Measurements from ENCODE around the gene TRPC6.
"Not testable (repeated sequence)": the region's sequence is repeated elsewhere in the genome, so short reads cannot be mapped to it uniquely, and the experiment has no call there.

The TRPC6 gene

DNA sequence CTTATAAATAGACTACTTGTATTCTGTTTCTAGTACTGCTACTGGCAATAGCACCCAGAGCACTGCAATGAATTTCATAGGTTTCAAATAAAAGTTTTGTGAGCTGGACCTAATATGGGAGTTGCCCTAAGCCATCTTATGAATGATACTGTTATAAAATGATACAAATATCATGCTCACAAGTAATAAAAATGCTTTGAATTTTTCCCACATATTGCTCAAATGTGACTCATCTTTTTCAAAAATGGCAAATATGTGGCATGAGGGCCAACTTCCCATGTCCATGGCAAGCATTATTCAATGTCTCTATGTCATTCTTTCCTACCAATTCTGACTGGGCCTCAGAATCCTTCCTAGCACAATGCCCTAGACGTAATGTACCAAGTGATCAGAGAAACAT lies 137.6 kb downstream of the TRPC6 start:
- DNase-seq, result no peak

DNA sequence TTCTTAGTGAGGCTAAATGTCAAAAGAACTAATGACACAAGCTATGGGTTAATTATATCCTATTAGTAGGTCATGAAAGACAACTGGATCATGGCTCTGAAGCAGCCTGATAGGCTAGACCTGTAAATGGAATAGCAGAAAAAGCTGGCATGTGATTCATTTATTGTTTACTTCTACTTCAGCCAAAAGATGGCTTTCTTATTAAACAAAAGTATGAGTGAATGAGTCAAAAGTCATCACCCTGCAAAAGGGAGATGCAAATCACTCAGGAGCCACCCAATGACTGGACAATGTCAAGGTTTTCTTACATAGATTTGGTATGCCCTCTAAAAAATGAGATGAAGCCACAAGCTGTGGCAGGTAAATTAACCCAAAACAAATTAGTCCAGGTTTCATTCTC lies 138.0 kb downstream of the TRPC6 start:
- no peak for DNase-seq

DNA sequence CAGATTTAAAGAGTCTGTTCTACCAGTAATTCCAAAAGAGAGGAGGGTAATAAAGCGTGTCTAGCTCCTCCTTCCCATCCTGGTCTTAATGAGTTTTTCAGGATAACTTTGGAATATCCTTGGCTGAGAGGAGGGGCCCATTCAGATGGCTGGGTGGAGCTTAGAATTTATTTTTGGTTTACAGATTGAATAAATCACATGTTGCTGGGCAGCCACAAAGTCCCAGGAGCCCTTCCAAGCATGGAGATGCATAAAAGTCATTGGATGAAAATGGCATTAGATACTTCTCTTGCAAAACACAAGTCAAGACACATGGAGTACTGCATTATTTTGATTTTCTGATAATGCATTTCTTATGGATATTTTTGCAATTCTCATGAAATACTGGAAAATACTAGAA lies 139.0 kb downstream of the TRPC6 start:
- no peak for DNase-seq

DNA sequence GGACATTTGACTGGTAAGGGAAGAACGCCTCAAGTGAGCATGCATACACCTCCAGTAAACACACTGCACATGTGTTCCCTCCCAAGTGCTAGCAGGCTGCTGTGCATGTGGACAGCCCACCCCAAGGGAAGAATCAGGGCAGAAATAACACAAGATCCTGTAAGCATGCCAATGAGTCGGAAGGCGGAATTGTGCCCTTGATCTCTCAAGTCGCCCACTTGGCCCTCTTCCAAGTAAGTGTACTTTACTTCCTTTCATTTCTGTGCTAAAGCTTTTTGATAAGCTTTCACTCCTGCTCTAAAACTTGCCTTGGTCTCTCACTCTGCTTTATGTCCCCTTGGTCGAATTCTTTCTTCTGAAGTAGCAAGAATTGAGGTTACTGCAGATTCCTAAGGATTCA lies 139.6 kb downstream of the TRPC6 start:
- DNase-seq, result no peak

DNA sequence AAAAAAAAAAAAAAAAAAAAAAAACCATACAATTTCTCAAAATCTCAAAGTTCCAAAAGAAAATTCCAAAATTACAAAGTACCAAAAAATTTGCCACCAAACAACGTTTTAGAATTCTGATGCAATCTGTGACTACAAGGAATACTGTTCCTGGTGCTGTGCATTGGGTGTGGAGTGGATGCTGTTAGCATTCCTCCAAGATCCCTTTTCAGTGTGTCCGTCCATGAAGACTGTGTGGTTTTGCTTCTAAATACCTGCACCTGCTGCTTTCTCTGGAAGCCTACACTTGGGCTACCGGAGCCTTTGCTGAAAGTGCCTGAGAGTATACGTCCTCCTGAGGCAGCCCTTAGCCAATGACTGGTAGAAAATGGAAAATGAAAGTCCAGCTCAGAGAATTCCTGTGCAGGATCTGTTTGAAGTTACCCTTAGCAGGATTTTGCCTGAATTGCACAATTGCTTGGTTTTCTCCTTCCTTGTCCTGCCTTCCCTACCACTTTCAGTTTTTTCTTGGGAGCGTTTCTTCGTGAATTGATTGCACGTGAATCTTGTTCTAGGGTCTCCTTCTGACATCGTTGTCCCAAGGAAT lies 140.8 kb downstream of the TRPC6 start:
- DNase-seq, result no peak

DNA sequence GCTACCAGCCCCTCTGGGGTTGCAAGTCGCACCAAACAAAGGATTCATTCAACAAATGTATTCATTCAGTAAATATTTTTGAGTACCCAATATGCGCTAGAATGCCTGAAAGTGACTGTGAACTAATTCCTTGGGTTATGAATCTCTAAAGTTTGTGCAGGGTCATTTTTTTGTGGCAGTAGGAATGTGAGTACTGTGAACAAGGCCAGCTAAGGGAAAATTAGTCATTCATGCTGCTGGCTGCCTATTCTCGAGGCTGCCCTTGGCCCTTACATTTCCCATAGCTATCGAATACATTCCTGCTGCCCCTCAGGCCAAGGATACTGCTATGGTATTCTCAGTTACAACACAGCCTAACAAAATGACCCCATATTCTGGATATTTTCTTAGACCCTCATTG lies 141.6 kb downstream of the TRPC6 start:
- no peak for DNase-seq

DNA sequence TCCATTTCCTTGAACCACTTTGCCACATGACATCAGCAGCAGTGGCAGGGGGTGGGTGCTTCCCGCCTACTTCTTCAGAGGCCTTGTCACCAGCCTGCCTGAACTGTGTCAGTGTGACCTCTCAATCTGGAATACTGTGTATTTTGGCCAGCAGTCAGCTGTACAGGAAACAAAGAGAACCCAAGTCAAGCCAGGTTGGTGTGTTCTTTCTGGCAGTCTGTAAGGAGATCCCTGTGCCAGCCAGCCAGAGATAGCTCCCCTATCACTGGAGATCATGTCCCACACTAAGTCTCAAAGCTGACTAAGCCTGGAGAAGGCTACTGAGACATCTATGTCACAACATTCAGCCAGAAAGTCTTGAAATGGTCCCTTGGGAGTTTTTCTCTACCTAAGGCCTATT lies 142.1 kb downstream of the TRPC6 start:
- DNase-seq, result no peak

DNA sequence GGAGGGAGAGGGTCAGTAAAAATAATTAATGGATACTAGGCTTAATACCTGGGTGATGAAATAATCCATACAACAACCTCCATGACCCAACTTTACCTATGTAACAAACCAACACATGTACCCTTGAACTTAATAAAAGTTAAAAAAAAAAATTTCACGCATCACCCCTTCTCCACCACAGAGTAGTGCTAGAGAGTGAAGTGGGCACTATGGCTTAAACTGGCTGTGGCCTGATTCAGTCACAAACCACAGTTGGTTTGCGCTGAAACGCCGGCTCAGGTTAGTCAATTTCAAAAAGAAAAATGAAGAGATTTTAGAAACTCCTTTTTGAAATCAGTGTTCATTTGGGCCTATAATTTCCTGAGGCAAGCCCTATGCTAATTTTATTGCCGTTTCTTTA lies 144.3 kb downstream of the TRPC6 start:
- no peak for DNase-seq

DNA sequence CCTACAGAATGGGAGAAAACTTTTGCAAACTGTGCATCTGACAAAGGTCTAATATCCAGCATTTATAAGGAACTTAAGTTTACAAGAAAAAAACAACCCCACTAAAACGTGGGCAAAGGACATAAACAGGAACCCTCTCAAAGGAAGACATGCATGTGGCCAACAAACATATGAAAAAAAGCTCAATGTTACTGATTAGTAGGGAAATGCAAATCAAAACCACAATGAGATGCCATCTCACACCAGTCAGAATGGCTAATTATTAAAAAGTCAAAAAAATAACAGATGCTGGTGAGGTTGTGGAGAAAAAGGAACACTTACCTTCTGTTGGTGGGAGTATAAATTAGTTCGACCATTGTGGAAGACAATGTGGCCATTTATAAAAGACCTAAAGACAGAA lies 145.1 kb downstream of the TRPC6 start:
- DNase-seq, result not testable (repeated sequence)

DNA sequence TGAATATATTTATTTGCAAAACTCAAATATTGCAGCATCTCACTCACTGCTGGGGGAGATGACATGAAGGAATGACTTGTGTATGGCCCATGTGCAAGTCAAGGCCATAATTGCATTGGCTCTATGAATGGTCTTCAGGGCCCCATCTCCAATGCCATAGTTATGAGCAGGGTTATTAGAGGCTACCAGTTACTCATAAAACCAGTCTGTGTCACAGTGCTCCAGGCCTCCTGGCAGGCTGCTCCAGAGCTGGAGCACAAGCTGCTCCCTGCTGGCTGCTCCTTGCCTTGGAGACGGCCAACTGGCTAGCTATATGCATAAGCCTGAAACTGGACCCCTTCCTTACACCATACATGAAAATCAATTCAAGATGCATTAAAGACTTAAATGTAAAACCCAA lies 145.7 kb downstream of the TRPC6 start:
- no peak for DNase-seq

DNA sequence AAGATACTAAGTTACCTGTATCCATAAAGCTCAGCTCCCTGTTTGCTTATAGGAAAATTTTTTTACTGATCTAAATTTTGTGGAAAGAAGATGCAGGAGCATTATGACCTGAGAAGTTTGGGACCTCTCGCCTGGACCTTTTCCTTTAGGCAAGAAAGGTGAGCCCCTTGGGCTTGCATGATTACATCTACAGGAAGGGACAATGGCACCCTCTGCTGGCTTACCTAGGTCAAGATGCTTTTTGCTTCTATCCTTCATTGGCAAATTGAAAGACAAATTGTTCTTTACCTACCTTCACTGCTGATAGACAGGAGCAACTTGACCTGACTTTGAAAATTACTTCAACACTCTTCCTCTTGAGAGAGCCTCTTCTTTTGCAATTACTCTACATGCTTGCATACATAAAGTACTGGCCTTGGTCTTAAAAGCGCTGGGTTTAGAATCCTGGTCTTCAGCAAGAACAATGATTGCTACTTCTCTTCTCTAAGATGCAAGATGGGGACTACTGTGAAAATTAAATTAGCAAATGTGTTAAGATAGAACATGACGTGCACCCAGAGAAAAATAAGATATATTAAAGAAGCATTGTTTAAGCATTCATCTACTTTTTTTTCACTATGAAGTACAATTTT lies 147.2 kb downstream of the TRPC6 start:
- DNase-seq, result peak; percentile 8

DNA sequence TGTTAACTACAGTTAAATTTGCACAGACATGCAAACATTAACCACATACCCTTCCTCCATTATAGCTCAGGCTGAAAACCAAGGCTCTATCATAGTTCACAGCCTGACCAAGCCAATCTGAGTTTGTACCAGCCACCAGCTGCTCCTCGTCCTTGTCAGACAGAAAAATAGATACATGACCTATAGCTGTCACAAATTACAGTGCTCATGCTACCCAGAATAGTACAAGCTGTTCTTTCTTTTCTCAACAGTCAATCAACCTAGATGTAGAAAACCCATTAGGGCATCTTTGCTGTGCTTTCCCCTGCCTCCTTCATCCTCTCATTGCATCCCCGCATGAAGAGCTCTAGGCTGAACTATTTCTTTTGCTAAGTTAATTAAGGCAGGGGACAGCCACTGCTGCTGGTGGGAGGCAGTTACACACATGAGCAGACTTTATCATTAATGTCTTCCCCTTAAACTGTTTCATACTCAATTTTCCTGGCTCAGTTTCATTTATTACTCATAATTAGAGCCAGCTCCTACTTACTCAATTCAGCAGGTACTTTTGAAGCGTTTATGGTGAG lies 148.3 kb downstream of the TRPC6 start:
- no peak for DNase-seq

DNA sequence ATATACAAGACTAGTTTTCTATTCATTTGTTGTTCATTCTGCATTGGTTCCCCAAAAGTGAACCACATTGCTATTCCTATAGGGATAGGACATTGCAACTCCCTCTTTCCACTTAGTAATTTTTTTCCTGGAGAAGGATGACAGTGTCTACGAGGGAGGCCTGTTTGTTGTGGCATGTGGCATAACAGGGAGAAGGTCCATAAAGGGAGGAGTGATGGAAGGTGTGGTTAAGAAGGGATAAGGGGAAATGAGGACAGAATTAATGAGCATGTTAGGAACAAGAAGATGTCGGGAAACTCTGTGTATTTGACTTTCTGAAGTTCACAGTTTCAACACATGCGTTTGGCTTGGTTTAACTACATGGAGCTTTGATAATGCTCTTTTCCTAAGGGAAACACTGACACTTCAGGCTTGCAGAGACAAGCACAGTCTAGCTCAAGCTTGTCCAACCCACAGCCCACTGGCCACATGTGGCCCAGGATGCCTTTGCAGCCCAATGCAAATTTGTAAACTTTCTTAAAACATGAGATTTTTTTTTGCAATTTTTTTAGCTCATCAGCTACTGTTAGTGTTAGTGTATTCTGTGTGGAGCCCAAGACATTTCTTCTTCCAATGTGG lies 149.7 kb downstream of the TRPC6 start:
- no peak for DNase-seq

DNA sequence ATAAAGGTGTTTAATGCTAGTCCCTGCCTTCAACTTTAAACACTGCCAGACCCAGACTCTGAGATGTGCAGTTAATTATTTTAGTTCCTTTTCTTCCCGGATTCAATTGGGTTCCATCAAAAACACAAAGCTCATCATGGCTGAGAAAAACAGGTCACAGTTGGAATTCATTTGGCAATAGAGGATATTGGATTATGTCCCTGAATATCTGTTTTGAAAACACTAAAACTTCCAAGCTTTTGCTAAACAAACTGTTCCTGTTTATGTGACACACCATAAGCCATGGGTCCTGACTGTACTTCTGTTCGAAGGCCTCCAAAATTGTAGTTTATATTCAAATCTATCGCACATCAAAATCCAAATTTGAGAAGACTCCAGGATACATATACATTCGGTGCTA lies 150.7 kb downstream of the TRPC6 start:
- no peak for DNase-seq

DNA sequence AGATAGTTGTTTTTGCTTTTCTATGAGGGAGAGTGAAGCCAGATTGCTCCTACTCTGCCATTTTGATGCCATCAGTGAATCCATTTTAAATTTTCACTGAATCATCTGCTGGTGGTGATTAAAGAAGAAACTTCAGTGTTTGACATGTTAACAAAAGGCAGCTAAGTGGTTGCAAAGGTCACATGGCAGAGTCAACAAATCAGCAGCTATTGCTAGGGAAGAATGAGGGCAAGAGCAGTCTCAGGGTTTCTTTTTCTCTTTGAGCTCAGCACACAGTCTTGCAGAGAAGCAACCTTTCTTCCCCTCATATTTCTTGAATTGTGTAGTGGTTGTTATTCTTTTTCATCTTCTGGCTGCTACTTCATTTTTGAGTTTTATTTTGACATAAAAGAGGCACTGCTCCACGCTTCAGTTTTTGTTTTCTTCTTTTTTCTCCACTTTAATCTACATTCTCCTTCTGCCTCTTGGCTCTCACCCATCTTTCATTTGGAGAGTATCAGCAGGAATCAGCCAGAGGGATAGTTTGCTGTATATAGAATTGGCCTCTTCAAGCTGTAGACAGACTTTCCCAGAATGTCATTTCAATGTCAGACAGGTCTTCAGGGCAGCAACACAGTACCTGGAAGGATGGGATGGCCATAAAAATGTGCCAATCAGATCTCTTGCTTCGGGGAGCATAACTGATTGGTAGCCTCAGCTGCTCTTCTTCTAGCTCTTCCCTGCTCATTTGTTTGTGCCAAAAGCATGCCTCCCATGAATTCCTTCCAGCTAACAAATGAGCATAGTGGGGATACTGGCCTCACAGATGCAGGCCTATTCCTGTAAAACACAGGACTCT lies 153.9 kb downstream of the TRPC6 start:
- DNase-seq, result no peak

DNA sequence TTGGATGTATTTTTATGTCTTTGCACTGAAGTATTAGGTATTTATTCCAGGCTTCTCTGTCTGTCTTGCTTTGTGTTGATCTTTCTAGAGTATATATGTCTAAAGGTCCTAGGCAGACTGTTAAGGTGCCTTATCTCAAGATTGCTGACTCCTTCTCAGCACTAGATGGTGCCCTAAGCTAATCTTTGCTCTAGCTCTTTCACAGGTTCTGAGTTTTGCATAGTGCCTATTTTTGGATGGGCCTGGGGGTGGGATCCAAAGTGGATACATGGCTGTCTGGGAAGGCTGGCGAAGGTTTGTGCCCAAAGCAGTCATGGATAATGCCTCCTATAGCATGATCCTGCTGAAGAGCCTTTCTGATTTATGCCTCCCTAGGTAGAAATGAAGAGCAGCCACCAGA lies 154.9 kb downstream of the TRPC6 start:
- no peak for DNase-seq

DNA sequence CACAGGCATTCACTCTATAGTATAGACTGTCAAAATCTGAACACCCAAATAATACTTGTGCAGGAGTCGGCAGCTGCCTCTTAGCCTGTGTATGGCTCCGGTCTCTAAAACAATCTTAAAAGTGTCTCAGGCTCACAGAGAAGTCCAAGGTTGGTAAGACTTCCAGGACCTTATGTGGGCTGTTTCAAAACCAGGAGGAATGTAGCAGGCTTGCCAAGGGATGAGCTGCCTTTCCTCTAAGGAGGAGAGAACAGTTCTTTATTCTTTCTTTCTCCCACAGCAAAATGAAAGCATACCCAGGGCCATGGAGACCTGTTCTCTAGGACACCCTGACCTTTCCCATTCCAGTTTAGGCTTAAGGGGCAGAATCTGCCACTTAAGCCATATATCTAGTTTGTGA lies 176.5 kb downstream of the TRPC6 start:
- DNase-seq, result no peak
